H1 (cell line): ENCODE measurements around the gene DNAH12. TPM values are rescaled to one million over a fixed set of nuclear protein-coding genes. Genes with fewer than 3 reads are reported as not detected.

Experiments used
- CTCF ChIA-PET: fragments of 300-600 bp; sonication (Branson Sonifier 250); formaldehyde crosslinking; loops from one replicate; lab custom pipeline; 2021; ENCODE audit not compliant: partially characterized antibody; lab: Charles Lee
- POLR2A ChIA-PET: fragments of 300-600 bp; sonication (Branson Sonifier 250); formaldehyde crosslinking; loops from one replicate; lab custom pipeline; 2021; ENCODE audit warnings: inconsistent platforms; ENCODE audit not compliant: partially characterized antibody; lab: Charles Lee
- DNase-seq, 2 experiments: peaks; one replicate each; pipeline versions ENCODE4 v3.0.0 to v3.0.0-alpha.2; 2010 to 2022; ENCODE audit warnings: low spot score in 2 of 2, low read depth in 1 of 2, mixed read lengths in 1 of 2
- FAIRE-seq: peaks from 2 replicates; lab custom pipeline; 2011; peaks lifted over from hg19 to GRCh38; lab: Jason Lieb, UNC
- H2AFZ ChIP-seq: 2 replicates; pipeline ENCODE4 v1.8.1; 2012; ENCODE audit warnings: low read length, inconsistent platforms
- H2AK5ac ChIP-seq: 2 replicates; pipeline ENCODE4 v1.6.1; 2013; ENCODE audit warnings: low read depth, low read length
- H2BK120ac ChIP-seq: replicated peaks from 2 replicates; pipeline ENCODE3; 2013; ENCODE audit warnings: low read depth, low read length, inconsistent platforms
- H2BK12ac ChIP-seq: 2 replicates; pipeline ENCODE4 v1.6.1; 2013; ENCODE audit warnings: low read depth, low read length
- H2BK15ac ChIP-seq: 2 replicates; pipeline ENCODE4 v1.6.1; 2013; ENCODE audit warnings: low read length
- H2BK20ac ChIP-seq: 2 replicates; pipeline ENCODE4 v1.6.1; 2013; ENCODE audit warnings: low read length
- H2BK5ac ChIP-seq: 2 replicates; pipeline ENCODE4 v1.6.1; 2013; ENCODE audit warnings: low read depth, low read length
- H3K14ac ChIP-seq: 2 replicates; pipeline ENCODE4 v1.6.1; 2013; ENCODE audit warnings: inconsistent platforms; ENCODE audit not compliant: insufficient read length
- H3K18ac ChIP-seq: 2 replicates; pipeline ENCODE4 v1.6.1; 2013; ENCODE audit warnings: low read length; ENCODE audit errors: extremely low read depth
- H3K23ac ChIP-seq: 2 replicates; pipeline ENCODE4 v1.6.1; 2013; ENCODE audit warnings: inconsistent platforms; ENCODE audit not compliant: insufficient read length
- H3K23me2 ChIP-seq: 2 replicates; pipeline ENCODE4 v1.6.1; 2013; ENCODE audit warnings: low read depth, low read length
- H3K27ac ChIP-seq: 2 replicates; pipeline ENCODE4 v1.6.1; 2011; ENCODE audit warnings: low read depth, low read length, inconsistent platforms
- H3K27me3 ChIP-seq, 4 experiments: replicated peaks in 1 of 4; 1 replicate in 1 of 4; 2 replicates in 3 of 4; pipeline versions ENCODE4 v1.6.1 to v1.8.1; 2011 to 2013; ENCODE audit warnings: low read length in 3 of 4, mild to moderate bottlenecking in 3 of 4, inconsistent platforms in 2 of 4, mixed read lengths in 2 of 4, moderate library complexity in 1 of 4; ENCODE audit not compliant: control insufficient read depth in 3 of 4, insufficient read depth in 3 of 4; ENCODE audit errors: extremely low read depth in 1 of 4
- H3K36me3 ChIP-seq, 4 experiments: 2 replicates each; pipeline versions ENCODE4 v1.6.1 to v1.8.1; 2011 to 2013; ENCODE audit warnings: mild to moderate bottlenecking in 4 of 4, low read length in 3 of 4, moderate library complexity in 2 of 4, control low read depth in 1 of 4, inconsistent platforms in 1 of 4; ENCODE audit not compliant: insufficient read depth in 4 of 4, control insufficient read depth in 2 of 4
- H3K4ac ChIP-seq: replicated peaks from 2 replicates; pipeline ENCODE3; 2013; ENCODE audit warnings: low read length, low read depth, mixed read lengths, inconsistent platforms; ENCODE audit not compliant: insufficient read length
- H3K4me1 ChIP-seq, 4 experiments: replicated peaks in 1 of 4; 1 replicate in 1 of 4; 2 replicates in 3 of 4; pipeline versions ENCODE4 v1.6.1 to v1.8.1; 2011 to 2013; ENCODE audit warnings: low read length in 3 of 4, inconsistent platforms in 2 of 4, mixed read lengths in 1 of 4; ENCODE audit not compliant: insufficient read depth in 4 of 4, control insufficient read depth in 3 of 4
- H3K4me2 ChIP-seq, 2 experiments: 2 replicates each; pipeline versions ENCODE4 v1.6.1 to v1.8.1; 2011 to 2013; ENCODE audit warnings: low read depth in 2 of 2, low read length in 2 of 2, control low read depth in 1 of 2, inconsistent platforms in 1 of 2, mild to moderate bottlenecking in 1 of 2; ENCODE audit not compliant: insufficient read depth in 1 of 2
- H3K4me3 ChIP-seq, 4 experiments: fragments of 200-600, 300-600 bp in 1 of 4; sonication (generic), shearing (Covaris generic), sonication (Bioruptor Twin) in 1 of 4; 2 replicates each; pipeline versions ENCODE4 v1.5.1 to v1.8.1; 2011 to 2016; ENCODE audit warnings: low read length in 4 of 4, low read depth in 3 of 4, control low read depth in 2 of 4, inconsistent platforms in 2 of 4, mild to moderate bottlenecking in 2 of 4, mixed read lengths in 1 of 4, moderate library complexity in 1 of 4; ENCODE audit not compliant: insufficient read depth in 2 of 4; ENCODE audit errors: extremely low read depth in 1 of 4
- H3K56ac ChIP-seq: replicated peaks from 2 replicates; pipeline ENCODE3; 2013; ENCODE audit warnings: low read depth, mild to moderate bottlenecking, mixed read lengths, low read length, inconsistent platforms; ENCODE audit not compliant: insufficient read length
- H3K79me1 ChIP-seq: 2 replicates; pipeline ENCODE4 v1.6.1; 2013; ENCODE audit warnings: low read depth, low read length, control low read depth
- H3K79me2 ChIP-seq, 2 experiments: 2 replicates each; pipeline versions ENCODE4 v1.6.1 to v1.8.1; 2012 to 2013; ENCODE audit warnings: low read length in 2 of 2, mild to moderate bottlenecking in 2 of 2, inconsistent platforms in 1 of 2; ENCODE audit not compliant: insufficient read depth in 2 of 2, control insufficient read depth in 1 of 2
- H3K9ac ChIP-seq, 4 experiments: replicated peaks in 1 of 4; 1 replicate in 1 of 4; 2 replicates in 3 of 4; pipeline versions ENCODE4 v1.6.1 to v1.8.1; 2011 to 2013; ENCODE audit warnings: low read depth in 3 of 4, low read length in 3 of 4, control low read depth in 2 of 4, mild to moderate bottlenecking in 2 of 4, moderate library complexity in 2 of 4, inconsistent platforms in 1 of 4; ENCODE audit errors: extremely low read depth in 1 of 4
- H3K9me3 ChIP-seq, 2 experiments: 2 replicates each; pipeline versions ENCODE4 v1.6.1 to v1.8.1; 2012 to 2013; ENCODE audit warnings: mild to moderate bottlenecking in 2 of 2, moderate library complexity in 2 of 2, control low read depth in 1 of 2, inconsistent platforms in 1 of 2, low read depth in 1 of 2, low read length in 1 of 2, mixed read lengths in 1 of 2; ENCODE audit not compliant: insufficient read depth in 2 of 2
- H4K20me1 ChIP-seq, 2 experiments: replicated peaks in 1 of 2; 2 replicates each; pipeline versions ENCODE3 to v1.8.1; 2011 to 2013; ENCODE audit warnings: inconsistent platforms in 2 of 2, low read length in 2 of 2, mild to moderate bottlenecking in 1 of 2; ENCODE audit not compliant: insufficient read depth in 2 of 2, control insufficient read depth in 1 of 2
- H4K5ac ChIP-seq: 2 replicates; pipeline ENCODE4 v1.6.1; 2013; ENCODE audit warnings: low read length, low read depth, mixed read lengths, inconsistent platforms; ENCODE audit not compliant: insufficient read length
- H4K8ac ChIP-seq: 2 replicates; pipeline ENCODE4 v1.8.0; 2013; ENCODE audit warnings: mild to moderate bottlenecking, moderate library complexity, low read length, inconsistent platforms; ENCODE audit not compliant: insufficient read depth; ENCODE audit errors: extremely low read depth
- H4K91ac ChIP-seq: replicated peaks from 2 replicates; pipeline ENCODE3; 2013; ENCODE audit warnings: low read length, mixed read lengths, inconsistent platforms; ENCODE audit not compliant: insufficient read length
- BACH1 ChIP-seq: IDR thresholded peaks from 2 replicates; pipeline ENCODE4 v1.6.1; 2012; ENCODE audit warnings: low read length, improper control_type of control experiment
- BCL11A ChIP-seq, 2 experiments: IDR thresholded peaks; one replicate each; pipeline ENCODE4 v1.6.1; 2011; ENCODE audit warnings: low read depth in 2 of 2, low read length in 2 of 2, mild to moderate bottlenecking in 2 of 2
- CBX5 ChIP-seq: fragments of 300-800, 300-1000 bp; sonication (generic); IDR thresholded peaks from 2 replicates; pipeline ENCODE4 v1.7.1; 2016; ENCODE audit warnings: antibody characterized with exemption, low read length, low read depth
- CBX8 ChIP-seq: fragments of 300-800, 300-1000 bp; sonication (generic); IDR thresholded peaks from 2 replicates; pipeline ENCODE4 v1.7.1; 2016; ENCODE audit warnings: low read depth, low read length, borderline replicate concordance
- CHD1 ChIP-seq: IDR thresholded peaks from 2 replicates; pipeline ENCODE4 v1.6.1; 2012; ENCODE audit warnings: low read depth, low read length, improper control_type of control experiment
- EGR1 ChIP-seq: IDR thresholded peaks from 2 replicates; pipeline ENCODE4 v1.6.1; 2011; ENCODE audit warnings: low read depth, low read length, borderline replicate concordance
- GABPA ChIP-seq: IDR thresholded peaks from 2 replicates; pipeline ENCODE4 v1.6.1; 2011; ENCODE audit warnings: mild to moderate bottlenecking, low read length, moderate library complexity, borderline replicate concordance; ENCODE audit not compliant: insufficient read depth
- POU5F1 ChIP-seq: IDR thresholded peaks from 2 replicates; pipeline ENCODE4 v1.6.1; 2011; ENCODE audit warnings: low read depth, mild to moderate bottlenecking, low read length, moderate library complexity
- RXRA ChIP-seq: IDR thresholded peaks from 2 replicates; pipeline ENCODE4 v1.6.1; 2011; ENCODE audit warnings: low read depth, mild to moderate bottlenecking, low read length, moderate library complexity; ENCODE audit not compliant: insufficient read depth
- SP4 ChIP-seq: IDR thresholded peaks from 2 replicates; pipeline ENCODE4 v1.6.1; 2012; ENCODE audit warnings: low read length, inconsistent platforms
- SRF ChIP-seq: IDR thresholded peaks from 2 replicates; pipeline ENCODE4 v1.6.1; 2011; ENCODE audit warnings: mild to moderate bottlenecking, low read depth, low read length, moderate library complexity
- SUZ12 ChIP-seq: fragments of 200-600 bp; sonication (generic); IDR thresholded peaks from 2 replicates; pipeline ENCODE4 v1.6.1; 2012; ENCODE audit warnings: mild to moderate bottlenecking, inconsistent platforms, low read length, moderate library complexity, mixed read lengths
- TAF7 ChIP-seq: optimal IDR thresholded peaks from 2 replicates; pipeline ENCODE3; 2011; ENCODE audit warnings: low read depth, mild to moderate bottlenecking, inconsistent platforms, low read length, moderate library complexity, borderline replicate concordance
- ZNF274 ChIP-seq: IDR thresholded peaks from 2 replicates; pipeline ENCODE4 v1.7.0; 2012; ENCODE audit warnings: low read length, borderline replicate concordance; ENCODE audit errors: extremely low read depth
- WGBS, 2 experiments: shearing (Covaris generic) in 1 of 2; methylation state at CpG; one replicate each; pipeline versions ENCODE4 v1.1.6 to v1.1.7; 2013 to 2015; ENCODE audit warnings: low lambda C conversion rate in 2 of 2, mixed read lengths in 2 of 2, inconsistent platforms in 1 of 2, low coverage in 1 of 2, missing lambda C conversion rate in 1 of 2; ENCODE audit not compliant: insufficient replicate concordance in 2 of 2, insufficient coverage in 1 of 2, insufficient read length in 1 of 2; ENCODE audit errors: extremely low coverage in 1 of 2, missing lambda C conversion rate in 1 of 2; 5-methylcytosine and 5-hydroxymethylcytosine counted together
- polyA plus RNA-seq, 7 experiments: library from polyadenylated mRNA; depleted of rRNA in 3 of 7; stranded (reverse) in 5 of 7; unstranded in 2 of 7; fragments of >200 nt in 5 of 7; fragments of 200-250 nt in 2 of 7; gene quantifications; 1 replicate in 5 of 7; 2 replicates in 1 of 7; 4 replicates in 1 of 7; pipeline versions ENCODE4 v1.2.1 to v1.2.3, GENCODE V29; 2011 to 2013; ENCODE audit warnings: missing spikeins in 2 of 7, mixed read lengths in 2 of 7
- total RNA-seq: library from RNA; stranded (reverse); fragmentation: NEBNext Ultra II Directional; extraction: Animal tissue kit (Norgen Biotek cat#: 25700); gene quantifications from 2 replicates; pipeline ENCODE4 v1.2.1, GENCODE V29; 2021
- TF ChIP-seq, protein P1 (sequence below): IDR thresholded peaks from 2 replicates; pipeline ENCODE4 v1.6.1; 2012; ENCODE audit warnings: inconsistent platforms

DNAH12 gene
- total and polyA plus RNA-seq, 2 of the 8 experiments (the other 6 are each of a cell fraction or from before 2014, with no cell fraction given) = not detected

DNA sequence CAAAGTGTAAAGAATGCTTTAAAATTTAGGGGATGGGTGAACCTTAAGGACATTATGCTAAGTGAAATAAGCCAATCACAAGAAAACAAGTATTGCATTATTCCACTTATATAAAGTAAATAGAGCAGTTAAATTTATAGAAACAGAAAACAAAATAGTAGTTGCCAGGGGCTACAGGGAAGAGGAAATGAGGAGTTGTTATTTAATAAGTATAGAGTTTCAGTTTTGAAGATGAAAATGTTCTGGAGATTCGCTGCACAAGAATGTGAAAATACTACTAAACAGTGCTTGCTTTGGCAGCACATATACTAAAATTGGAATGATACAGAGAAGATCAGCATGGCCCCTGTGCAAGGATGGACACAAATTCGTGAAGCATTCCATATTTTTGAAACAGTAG is 32.0 kb downstream of the DNAH12 start:
- H3K4ac ChIP-seq = no peak overlapping the region
- DNase-seq = no peak
- no peak overlapping the region for H3K4me3 ChIP-seq
- no peak overlapping the region for H4K8ac ChIP-seq
- no peak overlapping the region for H3K23ac ChIP-seq
- no peaks in the 10 kb centered on the region for H3K79me1 ChIP-seq
- H2BK12ac ChIP-seq = no peak overlapping the region
- ChIA-PET POLR2A (no interaction called here), CTCF (interaction anchor here (0.7 kb wide), 1 partner anchor 176 kb away, joined by 4 read pairs; no protein-coding TSS in a partner anchor)
- FAIRE-seq = no peak
- H3K4me1 ChIP-seq = no peaks in the 10 kb centered on the region
- no peak overlapping the region for H3K27ac ChIP-seq
- no peak overlapping the region for H3K9ac ChIP-seq
- H3K27me3 ChIP-seq = no peaks in the 10 kb centered on the region
- no peaks in the 10 kb centered on the region for H3K36me3 ChIP-seq
- no peak overlapping the region for H2AFZ ChIP-seq
- no peak overlapping the region for H2AK5ac ChIP-seq
- no peak overlapping the region for H3K56ac ChIP-seq
- no peak overlapping the region for H2BK15ac ChIP-seq
- no peak overlapping the region for H4K91ac ChIP-seq
- H4K20me1 ChIP-seq = no peaks in the 10 kb centered on the region
- H3K18ac ChIP-seq = no peak overlapping the region
- H3K9me3 ChIP-seq = no peaks in the 10 kb centered on the region
- no peak overlapping the region for H3K14ac ChIP-seq
- no peaks in the 10 kb centered on the region for H3K23me2 ChIP-seq
- H3K4me2 ChIP-seq = no peak overlapping the region
- H3K79me2 ChIP-seq = no peaks in the 10 kb centered on the region
- no peak overlapping the region for H2BK120ac ChIP-seq
- no peak overlapping the region for H4K5ac ChIP-seq
- H2BK20ac ChIP-seq = no peak overlapping the region
- 78% methylated on average over 2 of the region's 2 CpGs; no CpG with 5 or more reads in 1 of the 2 experiments for WGBS, 2 experiments
- no peak overlapping the region for H2BK5ac ChIP-seq
- TF ChIP-seq RXRA (no peak), EGR1 (no peak), GABPA (no peak), TAF7 (no peak), SRF (no peak), SUZ12 (no peak), BACH1 (no peak), SP4 (no peak), CHD1 (no peak), CBX5 (no peak), POU5F1 (no peak), ZNF274 (no peak), BCL11A (IDR thresholded peaks at IDR 0.05; ENCODE audit: low read depth in 2 of 2, low read length in 2 of 2) (no peak), CBX8 (no peak)
- TF ChIP-seq, protein P1, sequence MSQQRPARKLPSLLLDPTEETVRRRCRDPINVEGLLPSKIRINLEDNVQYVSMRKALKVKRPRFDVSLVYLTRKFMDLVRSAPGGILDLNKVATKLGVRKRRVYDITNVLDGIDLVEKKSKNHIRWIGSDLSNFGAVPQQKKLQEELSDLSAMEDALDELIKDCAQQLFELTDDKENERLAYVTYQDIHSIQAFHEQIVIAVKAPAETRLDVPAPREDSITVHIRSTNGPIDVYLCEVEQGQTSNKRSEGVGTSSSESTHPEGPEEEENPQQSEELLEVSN = no peak
